H1 (cell line): Measurements from ENCODE around the gene NRP2. TPM values are rescaled to one million over a fixed set of nuclear protein-coding genes. Genes with fewer than 3 reads are reported as not detected.

Source experiments
- CBX5 ChIP-seq: fragments of 300-800, 300-1000 bp; sonication (generic); IDR thresholded peaks from 2 replicates; pipeline ENCODE4 v1.7.1; 2016; ENCODE audit warnings: antibody characterized with exemption, low read length, low read depth
- RBBP5 ChIP-seq: IDR thresholded peaks from 2 replicates; pipeline ENCODE4 v1.7.1; 2012; ENCODE audit warnings: low read depth, mild to moderate bottlenecking, inconsistent platforms, low read length, moderate library complexity, borderline replicate concordance
- SIN3A ChIP-seq, 2 experiments: IDR thresholded peaks in 1 of 2; conservative IDR thresholded peaks in 1 of 2; 2 replicates each; pipeline ENCODE4 v1.6.1; 2011 to 2012; ENCODE audit warnings: low read length in 2 of 2, improper control_type of control experiment in 1 of 2, low read depth in 1 of 2, mild to moderate bottlenecking in 1 of 2
- TCF12 ChIP-seq: IDR thresholded peaks from 2 replicates; pipeline ENCODE4 v1.6.1; 2011; ENCODE audit warnings: low read depth, mild to moderate bottlenecking, low read length
- polyA plus RNA-seq, 7 experiments: library from polyadenylated mRNA; depleted of rRNA in 3 of 7; stranded (reverse) in 5 of 7; unstranded in 2 of 7; fragments of >200 nt in 5 of 7; fragments of 200-250 nt in 2 of 7; gene quantifications; 1 replicate in 5 of 7; 2 replicates in 1 of 7; 4 replicates in 1 of 7; pipeline versions ENCODE4 v1.2.1 to v1.2.3, GENCODE V29; 2011 to 2013; ENCODE audit warnings: missing spikeins in 2 of 7, mixed read lengths in 2 of 7
- total RNA-seq: library from RNA; stranded (reverse); fragmentation: NEBNext Ultra II Directional; extraction: Animal tissue kit (Norgen Biotek cat#: 25700); gene quantifications from 2 replicates; pipeline ENCODE4 v1.2.1, GENCODE V29; 2021

Gene NRP2
- total and polyA plus RNA-seq, 2 of the 8 experiments (the other 6 are each of a cell fraction or from before 2014, with no cell fraction given), result 32.0 to 37.8 TPM

- TF ChIP-seq SIN3A (conservative IDR thresholded peaks at IDR 0.05 in 1 of 2, IDR thresholded peaks at IDR 0.05 in 1 of 2; ENCODE audit: low read depth in 1 of 2, low read length in 2 of 2), result no peak
- no peak for TF ChIP-seq CBX5
- no peak for TF ChIP-seq RBBP5
- TF ChIP-seq TCF12, result no peak
- TF ChIP-seq, all 59 proteins: peak for 0
These were observed 90.7 kb downstream of the NRP2 start (continued) for GRCh38 chr2:205772983-205773382.
